B cell (primary cell): ENCODE data around the gene ZNF213. TPM values are rescaled to one million over a fixed set of nuclear protein-coding genes. Genes with fewer than 3 reads are reported as not detected.

Experiments used
- ATAC-seq: fragments of 200-7000 bp; cut with Tn5 transposase; one replicate; pipeline ENCODE4 v1.10.0; 2021; ENCODE audit warnings: low read depth, mild to moderate bottlenecking, moderate number of reproducible peaks, moderate library complexity
- CTCF ChIA-PET: fragments of 350-600 bp; sonication (Branson Sonifier 250); formaldehyde crosslinking; loops from one replicate; lab custom pipeline; 2021; ENCODE audit warnings: antibody characterized with exemption, inconsistent platforms; lab: Charles Lee
- POLR2A ChIA-PET: fragments of 350-600 bp; sonication (Branson Sonifier 250); formaldehyde crosslinking; loops from one replicate; lab custom pipeline; 2021; ENCODE audit warnings: antibody characterized with exemption; lab: Charles Lee
- DNase-seq: peaks from one replicate; pipeline ENCODE4 v3.0.0; 2013
- H2AFZ ChIP-seq: 2 replicates; pipeline ENCODE4 v1.6.1; 2012; ENCODE audit warnings: mild to moderate bottlenecking, low read depth, low read length; ENCODE audit not compliant: insufficient read depth, poor library complexity, severe bottlenecking
- H3K27ac ChIP-seq, 2 donors: 1 replicate in 1 of 2; 2 replicates in 1 of 2; pipeline ENCODE4 v1.5.1; 2012 to 2013; ENCODE audit warnings: low read length in 2 of 2, mild to moderate bottlenecking in 2 of 2, moderate library complexity in 1 of 2
- H3K27me3 ChIP-seq, 4 experiments: fragments of 200-600 bp in 1 of 4; sonication (generic) in 1 of 4; replicated peaks in 1 of 4; 1 replicate in 2 of 4; 2 replicates in 2 of 4; pipeline versions ENCODE4 v1.6.1 to v1.7.0; 2013 to 2016; ENCODE audit warnings: low read length in 3 of 4, mild to moderate bottlenecking in 2 of 4, mixed read lengths in 1 of 4, moderate library complexity in 1 of 4; ENCODE audit not compliant: insufficient read depth in 4 of 4, control insufficient read depth in 3 of 4; ENCODE audit errors: control extremely low read depth in 1 of 4
- H3K36me3 ChIP-seq, 2 experiments: replicated peaks in 1 of 2; 1 replicate in 1 of 2; 2 replicates in 1 of 2; pipeline versions ENCODE4 v1.6.1 to v1.7.1; 2013; ENCODE audit warnings: low read length in 1 of 2; ENCODE audit not compliant: insufficient read depth in 2 of 2, control insufficient read depth in 1 of 2; ENCODE audit errors: control extremely low read depth in 1 of 2, extremely low read depth in 1 of 2
- H3K4me1 ChIP-seq, 2 donors: fragments of 200-600 bp in 1 of 2; sonication (generic) in 1 of 2; 1 replicate in 1 of 2; 2 replicates in 1 of 2; pipeline versions ENCODE4 v1.5.1 to v1.6.1; 2013 to 2017; ENCODE audit warnings: low read length in 2 of 2; ENCODE audit not compliant: control insufficient read depth in 2 of 2, insufficient read depth in 2 of 2
- H3K4me2 ChIP-seq: replicated peaks from 2 replicates; pipeline ENCODE3; 2012; ENCODE audit warnings: mild to moderate bottlenecking, low read depth, low read length; ENCODE audit not compliant: poor library complexity, severe bottlenecking
- H3K4me3 ChIP-seq, 5 experiments: fragments of 200-600 bp in 1 of 5; sonication (generic) in 1 of 5; 1 replicate in 3 of 5; 2 replicates in 2 of 5; pipeline versions ENCODE4 v1.5.1 to v1.7.0; 2011 to 2016; ENCODE audit warnings: low read length in 4 of 5, mild to moderate bottlenecking in 4 of 5, low read depth in 2 of 5, control low read depth in 1 of 5, moderate library complexity in 1 of 5; ENCODE audit not compliant: insufficient read depth in 1 of 5; ENCODE audit errors: control extremely low read depth in 1 of 5, extremely low read depth in 1 of 5
- H3K79me2 ChIP-seq: fragments of 200-600 bp; sonication (generic); one replicate; pipeline ENCODE4 v1.6.0; 2016; ENCODE audit warnings: low read length; ENCODE audit not compliant: control insufficient read depth, insufficient read depth
- H3K9ac ChIP-seq: fragments of 200-600 bp; sonication (generic); 2 replicates; pipeline ENCODE4 v1.6.1; 2017; ENCODE audit warnings: mild to moderate bottlenecking, low read length, moderate library complexity
- H3K9me3 ChIP-seq, 3 donors: one replicate each; pipeline versions ENCODE4 v1.6.1 to v1.7.1; 2013; ENCODE audit warnings: low read length in 2 of 3; ENCODE audit not compliant: control insufficient read depth in 2 of 3, insufficient read depth in 1 of 3; ENCODE audit errors: control extremely low read depth in 1 of 3
- H4K20me1 ChIP-seq: 2 replicates; pipeline ENCODE4 v1.6.0; 2012; ENCODE audit warnings: mild to moderate bottlenecking, low read length; ENCODE audit not compliant: insufficient read depth, control insufficient read depth, poor library complexity, severe bottlenecking
- H3K27ac Mint-ChIP-seq: one replicate; pipeline ENCODE4 v1.8.0; 2021; ENCODE audit warnings: mixed read lengths
- H3K27me3 Mint-ChIP-seq: one replicate; pipeline ENCODE4 v1.8.0; 2021; ENCODE audit warnings: mixed read lengths
- H3K4me1 Mint-ChIP-seq: one replicate; pipeline ENCODE4 v1.8.0; 2021; ENCODE audit warnings: mixed read lengths
- H3K4me3 Mint-ChIP-seq: one replicate; pipeline ENCODE4 v1.8.0; 2021; ENCODE audit warnings: mixed read lengths
- H3K9me3 Mint-ChIP-seq: one replicate; pipeline ENCODE4 v1.8.0; 2022; ENCODE audit warnings: mixed read lengths; ENCODE audit not compliant: insufficient read depth
- CTCF ChIP-seq: fragments of 200-600 bp; IDR thresholded peaks from one replicate; pipeline ENCODE4 v1.8.0; 2022; ENCODE audit warnings: antibody characterized with exemption, mild to moderate bottlenecking
- EZH2 ChIP-seq: IDR thresholded peaks from 2 replicates; pipeline ENCODE4 v1.6.1; 2012; ENCODE audit warnings: borderline replicate concordance, low read depth, mild to moderate bottlenecking, moderate library complexity, low read length; ENCODE audit not compliant: insufficient read depth, poor library complexity, severe bottlenecking
- WGBS: methylation state at CpG from one replicate; pipeline ENCODE4 v1.1.5; 2013; ENCODE audit warnings: missing lambda C conversion rate; ENCODE audit not compliant: insufficient coverage; 5-methylcytosine and 5-hydroxymethylcytosine counted together
- intact Hi-C: fragments of 100-400 bp; cut with micrococcal nuclease; formaldehyde crosslinking; loops from one replicate; pipeline ENCODE4 v1.10.0; 2022
- polyA plus RNA-seq: library from polyadenylated mRNA; depleted of rRNA; stranded (reverse); fragments of >200 nt; gene quantifications from 2 replicates; pipeline ENCODE4 v1.2.3, GENCODE V29; 2012
- total RNA-seq, 2 donors: library from RNA; stranded (reverse); fragments of 120-200 nt in 1 of 2; gene quantifications; 1 replicate in 1 of 2; 2 replicates in 1 of 2; pipeline versions ENCODE4 v1.2.3 to v1.2.4, GENCODE V29; 2013 to 2022

Gene ZNF213
- total and polyA plus RNA-seq, 2 donors (not counting 1 experiment from before 2014, with no cell fraction given), result 1.4 to 7.2 TPM

GRCh38 chr16:3099395-3099731 is 35.5 kb upstream of the ZNF213 start:
- Histone ChIP-seq H3K27me3 (no peaks in the 10 kb centered on the region), H4K20me1 (no peaks in the 10 kb centered on the region), H3K4me1 (peaks cover 25 to 40% of the 10 kb centered on the region in 2 donors), H2AFZ (peak overlapping the region; percentile 69), H3K36me3 (no peaks in the 10 kb centered on the region), H3K4me2 (no peak overlapping the region), H3K27ac (no peak overlapping the region), H3K79me2 (no peaks in the 10 kb centered on the region), H3K9me3 (peaks cover 0 to 4% (median 0%) of the 10 kb centered on the region in 3 donors), H3K4me3 (no peak overlapping the region), H3K9ac (no peak overlapping the region)
- DNase-seq (no peak), ATAC-seq (no peak)
- Mint-ChIP-seq H3K4me1 (peaks cover 36% of the 10 kb centered on the region), H3K27ac (no peak overlapping the region), H3K27me3 (no peaks in the 10 kb centered on the region), H3K9me3 (no peaks in the 10 kb centered on the region), H3K4me3 (peak overlapping the region; percentile 29)
- CTCF ChIA-PET, result interaction anchor here (1.7 to 12.2 kb wide), 4 partner anchors 8 to 40 kb away, joined by 4 to 238 read pairs (median 18); partner anchors contain the start of gene ZNF213
- TF ChIP-seq CTCF (no peak), EZH2 (no peak)
- WGBS, result 91% methylated on average over 5 of the region's 5 CpGs
- intact Hi-C loops, result no loop called here
- POLR2A ChIA-PET, result no interaction called here

GRCh38 chr16:3099732-3100499 is 34.9 kb upstream of the ZNF213 start:
- DNase-seq (peak; percentile 88), ATAC-seq (peak; percentile 88)
- intact Hi-C loops, result loop anchor here (1.0 to 2.0 kb wide), 4 partner anchors 24 to 59 kb away; no protein-coding TSS in a partner anchor
- Mint-ChIP-seq H3K4me3 (peak overlapping the region; percentile 83), H3K27me3 (no peaks in the 10 kb centered on the region), H3K9me3 (no peaks in the 10 kb centered on the region), H3K27ac (peak overlapping the region; percentile 56), H3K4me1 (peaks cover 32% of the 10 kb centered on the region)
- ChIA-PET POLR2A (no interaction called here), CTCF (interaction anchor here (1.7 to 12.2 kb wide), 4 partner anchors 9 to 40 kb away, joined by 4 to 238 read pairs (median 18); partner anchors contain the start of gene ZNF213)
- Histone ChIP-seq H4K20me1 (no peaks in the 10 kb centered on the region), H3K4me3 (peak overlapping the region in 4 of 5 experiments; percentile 26 to 48 (median 36)), H3K27me3 (no peaks in the 10 kb centered on the region), H3K4me1 (peaks cover 25 to 40% of the 10 kb centered on the region in 2 donors), H3K4me2 (peak overlapping the region; percentile 63), H3K27ac (no peak overlapping the region), H3K9me3 (peaks cover 0 to 4% (median 0%) of the 10 kb centered on the region in 3 donors), H3K36me3 (no peaks in the 10 kb centered on the region), H3K79me2 (no peaks in the 10 kb centered on the region), H2AFZ (peak overlapping the region; percentile 69), H3K9ac (peak overlapping the region; percentile 1)
- WGBS, result 9% methylated on average over 30 of the region's 39 CpGs
- TF ChIP-seq CTCF (no peak), EZH2 (no peak)
